Measurements from ENCODE around the gene SERTAD1.
"Not testable (repeated sequence)": the region's sequence is repeated elsewhere in the genome, so short reads cannot be mapped to it uniquely, and the experiment has no call there.

SERTAD1 gene

GRCh38 chr19:40433391-40434216 lies 7.8 kb upstream of the SERTAD1 start:
- Histone ChIP-seq H3K36me3 (no peaks in the 10 kb centered on the region), H3K4me3 (peak overlapping the region; percentile 49 to 58), H3K27me3 (no peaks in the 10 kb centered on the region), H3K27ac (peak overlapping the region; percentile 84 to 92), H3K9me3 (no peaks in the 10 kb centered on the region), H3K4me1 (peaks cover 0 to 24% (median 20%) of the 10 kb centered on the region in 4 donors)
- peak; percentile 88 to 96 for DNase-seq
- intact Hi-C loops (cut with DNase I; ENCODE audit: low total_unique reads), result no loop called here
- TF ChIP-seq CTCF (IDR thresholded peaks at IDR 0.05), result peak in 1 of 2 experiments; percentile 12

- intact Hi-C loops (cut with DNase I; ENCODE audit: low total_unique reads); DNase-seq; H3K9me3 ChIP-seq; H3K36me3 ChIP-seq; H3K27me3 ChIP-seq: not testable (repeated sequence)
- peak overlapping the region; percentile 49 to 58 for H3K4me3 ChIP-seq
- H3K4me1 ChIP-seq, result peaks cover 0 to 24% (median 20%) of the 10 kb centered on the region in 4 donors
- H3K27ac ChIP-seq, result peak overlapping the region; percentile 84 to 92
Observed at GRCh38 chr19:40432760-40433159, 7.0 kb upstream of the SERTAD1 start.

- H3K9me3 ChIP-seq, result no peaks in the 10 kb centered on the region
- H3K4me1 ChIP-seq, result peaks cover 0 to 28% (median 20%) of the 10 kb centered on the region in 4 donors
- intact Hi-C loops (cut with DNase I; ENCODE audit: low total_unique reads), result no loop called here
- H3K27ac ChIP-seq, result peak overlapping the region; percentile 84 to 92
- H3K27me3 ChIP-seq, result no peaks in the 10 kb centered on the region
- H3K4me3 ChIP-seq, result no peak overlapping the region
- no peak for DNase-seq
- H3K36me3 ChIP-seq, result no peaks in the 10 kb centered on the region
- TF ChIP-seq CTCF (IDR thresholded peaks at IDR 0.05), result no peak
Observed at GRCh38 chr19:40431698-40432097, 5.9 kb upstream of the SERTAD1 start.

- H3K27ac ChIP-seq; H3K27me3 ChIP-seq; H3K9me3 ChIP-seq; intact Hi-C loops (cut with DNase I; ENCODE audit: low total_unique reads); H3K4me3 ChIP-seq; DNase-seq; H3K36me3 ChIP-seq: not testable (repeated sequence)
- peaks cover 0 to 29% (median 23%) of the 10 kb centered on the region in 4 donors for H3K4me1 ChIP-seq
Observed at GRCh38 chr19:40430242-40430641, 4.5 kb upstream of the SERTAD1 start.

GRCh38 chr19:40428197-40428596 lies 2.4 kb upstream of the SERTAD1 start:
- intact Hi-C loops (cut with DNase I; ENCODE audit: low total_unique reads); H3K27ac ChIP-seq; H3K27me3 ChIP-seq; H3K4me3 ChIP-seq; H3K36me3 ChIP-seq; DNase-seq; H3K9me3 ChIP-seq: not testable (repeated sequence)
- peaks cover 0 to 36% (median 30%) of the 10 kb centered on the region in 4 donors for H3K4me1 ChIP-seq

GRCh38 chr19:40424637-40425449 lies 949 bp downstream of the SERTAD1 start:
- Histone ChIP-seq H3K36me3 (peaks cover 10 to 13% (median 11%) of the 10 kb centered on the region in 3 donors), H3K4me3 (peak overlapping the region; percentile 67 to 79), H3K9me3 (no peaks in the 10 kb centered on the region), H3K27ac (peak overlapping the region; percentile 94 to 98), H3K27me3 (peaks cover 0 to 3% of the 10 kb centered on the region in 2 donors), H3K4me1 (peaks cover 0 to 44% (median 36%) of the 10 kb centered on the region in 4 donors)
- TF ChIP-seq CTCF (IDR thresholded peaks at IDR 0.05), result no peak
- no peak for DNase-seq
- intact Hi-C loops (cut with DNase I; ENCODE audit: low total_unique reads), result no loop called here

GRCh38 chr19:40423938-40424337 lies 1.9 kb downstream of the SERTAD1 start:
- Histone ChIP-seq H3K9me3 (no peaks in the 10 kb centered on the region), H3K27ac (peak overlapping the region; percentile 94 to 98), H3K4me3 (peak overlapping the region; percentile 67 to 79), H3K36me3 (peaks cover 10 to 13% (median 11%) of the 10 kb centered on the region in 3 donors), H3K4me1 (peaks cover 0 to 44% (median 36%) of the 10 kb centered on the region in 4 donors), H3K27me3 (peaks cover 0 to 3% of the 10 kb centered on the region in 2 donors)
- DNase-seq, result no peak
- TF ChIP-seq CTCF (IDR thresholded peaks at IDR 0.05), result no peak
- intact Hi-C loops (cut with DNase I; ENCODE audit: low total_unique reads), result no loop called here

All from tibial artery (tissue), 4 donors.